OCI-LY1 (cell line): Measurements from ENCODE around the gene JPT2.
A peak's percentile ranks its signal among the peaks of the same experiment; 100 is the strongest.

Source experiments
- H2AFZ ChIP-seq: fragments of 200-600 bp; sonication (generic), shearing (Covaris generic); 2 replicates; pipeline ENCODE4 v1.6.0; 2014; ENCODE audit warnings: antibody characterized with exemption, mild to moderate bottlenecking, low read length
- H3F3A ChIP-seq: fragments of 200-600 bp; sonication (generic), shearing (Covaris generic); 2 replicates; pipeline ENCODE4 v1.6.0; 2014; ENCODE audit warnings: mild to moderate bottlenecking, antibody characterized with exemption, low read length, moderate library complexity; ENCODE audit not compliant: insufficient read depth
- H3K27ac ChIP-seq: fragments of 200-600 bp; sonication (generic); 2 replicates; pipeline ENCODE4 v1.5.1; 2014; ENCODE audit warnings: low read length, mixed run types, mild to moderate bottlenecking, low read depth; ENCODE audit not compliant: poor library complexity, severe bottlenecking
- H3K27me3 ChIP-seq: fragments of 200-600 bp; sonication (generic); 2 replicates; pipeline ENCODE4 v1.6.0; 2014; ENCODE audit warnings: antibody characterized with exemption, mild to moderate bottlenecking, low read length, moderate library complexity; ENCODE audit not compliant: insufficient read depth
- H3K36me3 ChIP-seq: fragments of 200-600 bp; sonication (generic); 2 replicates; pipeline ENCODE4 v1.6.1; 2014; ENCODE audit warnings: mild to moderate bottlenecking, antibody characterized with exemption, low read length, moderate library complexity, mixed read lengths; ENCODE audit not compliant: insufficient read depth
- H3K4me1 ChIP-seq: fragments of 200-600 bp; sonication (generic); 2 replicates; pipeline ENCODE4 v1.5.1; 2014; ENCODE audit warnings: mild to moderate bottlenecking, low read length, moderate library complexity; ENCODE audit not compliant: insufficient read depth, severe bottlenecking
- H3K4me2 ChIP-seq: fragments of 200-600 bp; sonication (generic), shearing (Covaris generic); 2 replicates; pipeline ENCODE4 v1.6.1; 2014; ENCODE audit warnings: low read length
- H3K4me3 ChIP-seq: fragments of 200-600 bp; sonication (generic); 2 replicates; pipeline ENCODE4 v1.5.1; 2014; ENCODE audit warnings: low read length, low read depth, mild to moderate bottlenecking, mixed read lengths; ENCODE audit not compliant: poor library complexity, severe bottlenecking
- H3K79me2 ChIP-seq: fragments of 200-600 bp; shearing (Covaris generic); 2 replicates; pipeline ENCODE4 v1.6.1; 2016; ENCODE audit warnings: mixed run types, low read length, mixed read lengths; ENCODE audit not compliant: insufficient read depth
- H3K9ac ChIP-seq: fragments of 200-600 bp; sonication (generic), shearing (Covaris generic); 2 replicates; pipeline ENCODE4 v1.6.1; 2014; ENCODE audit warnings: mild to moderate bottlenecking, low read length, mixed read lengths
- H3K9me2 ChIP-seq: fragments of 200-600 bp; sonication (generic), shearing (Covaris generic); 2 replicates; pipeline ENCODE4 v1.6.1; 2014; ENCODE audit warnings: low read depth, mild to moderate bottlenecking, low read length, mixed read lengths
- H3K9me3 ChIP-seq: fragments of 200-600 bp; shearing (Covaris generic); 2 replicates; pipeline ENCODE4 v1.6.1; 2014; ENCODE audit warnings: low read length, mixed read lengths
- H4K20me1 ChIP-seq: fragments of 200-600 bp; sonication (generic), shearing (Covaris generic); 2 replicates; pipeline ENCODE4 v1.6.0; 2016; ENCODE audit warnings: mild to moderate bottlenecking, low read length; ENCODE audit not compliant: insufficient read depth
- EZH2 ChIP-seq: fragments of 200-600 bp; sonication (generic), shearing (Covaris generic); IDR thresholded peaks from 2 replicates; pipeline ENCODE4 v1.8.0; 2017; ENCODE audit warnings: borderline replicate concordance, mixed run types, mild to moderate bottlenecking, antibody characterized with exemption, low read length, moderate library complexity, mixed read lengths
- TF ChIP-seq, protein P1 (sequence below): fragments of 200-600 bp; sonication (generic), shearing (Covaris generic); IDR thresholded peaks from 2 replicates; pipeline ENCODE4 v1.5.1; 2017; ENCODE audit warnings: mild to moderate bottlenecking, antibody characterized with exemption, low read length, moderate library complexity, mixed read lengths

JPT2 gene

DNA sequence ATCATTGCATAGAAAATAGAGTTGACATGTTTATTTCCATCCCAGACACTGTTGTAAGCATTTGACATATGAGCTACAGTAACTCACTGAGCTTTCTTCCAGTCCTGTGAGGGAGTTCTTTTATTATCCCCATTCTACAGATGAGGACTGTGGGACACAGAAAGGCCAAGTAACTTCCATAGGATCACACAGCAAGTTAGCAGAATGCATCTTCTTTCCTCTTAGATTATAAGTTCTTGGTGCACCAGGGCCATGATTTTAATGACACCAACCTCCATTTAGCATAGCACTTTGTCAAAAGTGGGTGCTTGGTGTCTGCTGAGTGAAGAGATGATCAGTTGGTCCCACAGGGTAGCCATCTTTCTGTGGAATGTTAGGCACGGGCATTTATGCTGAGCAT lies 12.7 kb downstream of the JPT2 start:
- Histone ChIP-seq H3K9me2 (no peaks in the 10 kb centered on the region), H3K9ac (no peak overlapping the region), H3K4me1 (no peaks in the 10 kb centered on the region), H3K9me3 (no peaks in the 10 kb centered on the region), H3K4me2 (no peak overlapping the region), H3K79me2 (peaks cover 38% of the 10 kb centered on the region), H3K4me3 (no peak overlapping the region), H3F3A (no peaks in the 10 kb centered on the region), H3K36me3 (peaks cover 96% of the 10 kb centered on the region), H3K27ac (no peak overlapping the region), H4K20me1 (0 out of 2 replicates have a peak, but pooled peaks cover 7% of the 10 kb centered on the region), H2AFZ (no peak overlapping the region), H3K27me3 (no peaks in the 10 kb centered on the region)
- TF ChIP-seq, protein P1, sequence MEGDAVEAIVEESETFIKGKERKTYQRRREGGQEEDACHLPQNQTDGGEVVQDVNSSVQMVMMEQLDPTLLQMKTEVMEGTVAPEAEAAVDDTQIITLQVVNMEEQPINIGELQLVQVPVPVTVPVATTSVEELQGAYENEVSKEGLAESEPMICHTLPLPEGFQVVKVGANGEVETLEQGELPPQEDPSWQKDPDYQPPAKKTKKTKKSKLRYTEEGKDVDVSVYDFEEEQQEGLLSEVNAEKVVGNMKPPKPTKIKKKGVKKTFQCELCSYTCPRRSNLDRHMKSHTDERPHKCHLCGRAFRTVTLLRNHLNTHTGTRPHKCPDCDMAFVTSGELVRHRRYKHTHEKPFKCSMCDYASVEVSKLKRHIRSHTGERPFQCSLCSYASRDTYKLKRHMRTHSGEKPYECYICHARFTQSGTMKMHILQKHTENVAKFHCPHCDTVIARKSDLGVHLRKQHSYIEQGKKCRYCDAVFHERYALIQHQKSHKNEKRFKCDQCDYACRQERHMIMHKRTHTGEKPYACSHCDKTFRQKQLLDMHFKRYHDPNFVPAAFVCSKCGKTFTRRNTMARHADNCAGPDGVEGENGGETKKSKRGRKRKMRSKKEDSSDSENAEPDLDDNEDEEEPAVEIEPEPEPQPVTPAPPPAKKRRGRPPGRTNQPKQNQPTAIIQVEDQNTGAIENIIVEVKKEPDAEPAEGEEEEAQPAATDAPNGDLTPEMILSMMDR: no peak
- TF ChIP-seq EZH2: no peak

DNA sequence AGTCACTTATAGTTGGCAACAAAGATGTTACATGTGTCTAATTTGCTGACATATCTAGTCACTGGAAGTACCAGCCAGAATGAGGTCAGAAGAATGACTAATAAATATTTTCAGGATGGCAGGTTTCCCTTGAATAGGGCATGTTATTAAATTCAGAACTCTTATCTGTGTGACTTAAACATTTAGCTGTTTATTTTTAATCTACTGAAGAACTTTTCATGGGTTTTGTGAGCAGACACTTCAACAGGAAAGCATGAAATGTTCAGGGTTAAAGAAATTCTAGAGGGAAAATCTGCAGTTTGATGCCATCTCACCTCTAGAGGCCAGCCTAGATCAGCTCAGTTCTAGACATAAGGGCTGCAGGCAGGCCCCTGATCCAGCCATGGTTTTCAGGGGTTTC lies 13.2 kb downstream of the JPT2 start:
- no peak overlapping the region for H3K9ac ChIP-seq
- no peaks in the 10 kb centered on the region for H3K4me1 ChIP-seq
- no peaks in the 10 kb centered on the region for H3F3A ChIP-seq
- no peak overlapping the region for H2AFZ ChIP-seq
- 0 out of 2 replicates have a peak, but pooled peaks cover 7% of the 10 kb centered on the region for H4K20me1 ChIP-seq
- no peaks in the 10 kb centered on the region for H3K27me3 ChIP-seq
- H3K79me2 ChIP-seq: peaks cover 37% of the 10 kb centered on the region
- H3K9me3 ChIP-seq: no peaks in the 10 kb centered on the region
- H3K9me2 ChIP-seq: no peaks in the 10 kb centered on the region
- no peak overlapping the region for H3K4me2 ChIP-seq
- TF ChIP-seq EZH2: no peak
- TF ChIP-seq, protein P1: 0 out of 2 replicates have a peak, but pooled peaks have one; percentile 19
- H3K36me3 ChIP-seq: peaks cover 97% of the 10 kb centered on the region
- H3K4me3 ChIP-seq: no peak overlapping the region
- H3K27ac ChIP-seq: no peak overlapping the region

DNA sequence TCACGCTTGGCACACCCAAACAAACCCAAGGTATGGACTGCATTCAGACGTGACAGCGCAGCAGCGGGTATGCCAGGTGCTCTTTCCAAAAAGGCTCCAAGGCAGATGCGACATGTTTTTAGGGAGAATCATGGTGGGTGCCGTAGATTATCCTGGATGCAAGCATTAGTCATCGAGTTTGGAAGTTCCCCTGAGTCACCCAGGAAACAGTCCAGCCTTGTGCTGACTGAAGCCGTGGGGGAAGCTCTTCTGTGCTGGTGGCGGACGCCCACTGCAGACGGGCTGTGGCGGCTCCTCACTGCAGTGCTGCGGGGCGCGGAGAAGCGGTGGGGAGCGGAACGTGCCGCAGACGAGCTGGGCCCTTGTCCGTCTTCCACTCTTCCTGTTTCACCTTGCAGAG lies 13.9 kb downstream of the JPT2 start:
- H3K9ac ChIP-seq: no peak overlapping the region
- peaks cover 31% of the 10 kb centered on the region for H3K79me2 ChIP-seq
- no peaks in the 10 kb centered on the region for H3F3A ChIP-seq

More for the DNA sequence above, 13.9 kb downstream of the JPT2 start:
- Histone ChIP-seq H3K9me3 (no peaks in the 10 kb centered on the region), H3K36me3 (peaks cover 97% of the 10 kb centered on the region), H3K27ac (no peak overlapping the region), H3K4me1 (no peaks in the 10 kb centered on the region), H3K27me3 (no peaks in the 10 kb centered on the region), H3K9me2 (no peaks in the 10 kb centered on the region), H3K4me3 (no peak overlapping the region), H2AFZ (no peak overlapping the region), H3K4me2 (no peak overlapping the region), H4K20me1 (0 out of 2 replicates have a peak, but pooled peaks cover 7% of the 10 kb centered on the region)
- TF ChIP-seq, protein P1: no peak
